Measurements from ENCODE around the gene BCORL1. TPM values are rescaled to one million over a fixed set of nuclear protein-coding genes. Genes with fewer than 3 reads are reported as not detected.

The BCORL1 gene
- polyA plus RNA-seq, 1 of the 3 experiments (the other 2 are of a cell fraction): 4.2 TPM

- H3K27me3 ChIP-seq (ENCODE audit: insufficient read depth): peaks cover 21% of the 10 kb centered on the region
- no peaks in the 10 kb centered on the region for H3K79me2 ChIP-seq (ENCODE audit: insufficient read depth)
- peaks cover 6% of the 10 kb centered on the region for H4K20me1 ChIP-seq (ENCODE audit: insufficient read depth)
- H3K36me3 ChIP-seq (replicated peaks in 1 of 2; ENCODE audit: control insufficient read depth in 1 of 2, insufficient read depth in 2 of 2, low read length in 1 of 2): peaks cover 0 to 40% of the 10 kb centered on the region in 2 experiments
- no peak for TF ChIP-seq USF1 (IDR thresholded peaks at IDR 0.05; ENCODE audit: borderline replicate concordance, low read depth)
- no peak for TF ChIP-seq MXI1 (IDR thresholded peaks at IDR 0.05; ENCODE audit: low read depth, low read length)
- no peak for TF ChIP-seq REST (IDR thresholded peaks at IDR 0.05; ENCODE audit: low read depth, low read length)
- no peak for TF ChIP-seq RCOR1 (IDR thresholded peaks at IDR 0.05; ENCODE audit: low read length)
- 46% methylated on average over 9 of the region's 9 CpGs for WGBS (ENCODE audit: low lambda C conversion rate)
- POLR2A ChIA-PET: no interaction called here
- H3K9me3 ChIP-seq: no peaks in the 10 kb centered on the region
- no peaks in the 10 kb centered on the region for H3K9me2 ChIP-seq
- no peak overlapping the region for H3K9ac ChIP-seq
- no peak overlapping the region for H3K4me3 ChIP-seq (ENCODE audit: low read depth in 2 of 2, low read length in 1 of 2)
- no peak overlapping the region for H3K27ac ChIP-seq (ENCODE audit: low read depth in 2 of 2, low read length in 1 of 2)
- no peak overlapping the region for H3K4me2 ChIP-seq
- H3F3A ChIP-seq (replicated peaks; ENCODE audit: insufficient read depth): no peaks in the 10 kb centered on the region
- DNase-seq: peak; percentile 44
- H3K4me1 ChIP-seq (ENCODE audit: control insufficient read depth in 1 of 2, insufficient read depth in 2 of 2, low read depth in 1 of 2, low read length in 1 of 2): no peaks in the 10 kb centered on the region
- CTCF ChIA-PET: interaction anchor here (0.8 to 1.6 kb wide), 2 partner anchors 56 to 99 kb away, joined by 3 to 5 read pairs; no protein-coding TSS in a partner anchor
- H2AFZ ChIP-seq (ENCODE audit: low read depth): no peak overlapping the region
Observed at GRCh38 chrX:130024127-130024526, 41.7 kb downstream of the BCORL1 start.

GRCh38 chrX:130025256-130025655 lies 42.8 kb downstream of the BCORL1 start:
- H3K9me2 ChIP-seq: no peaks in the 10 kb centered on the region
- H3K79me2 ChIP-seq (ENCODE audit: insufficient read depth): no peaks in the 10 kb centered on the region
- no peaks in the 10 kb centered on the region for H3F3A ChIP-seq (replicated peaks; ENCODE audit: insufficient read depth)
- no peak overlapping the region for H3K27ac ChIP-seq (ENCODE audit: low read depth in 2 of 2, low read length in 1 of 2)
- POLR2A ChIA-PET: no interaction called here
- no peak for DNase-seq
- CTCF ChIA-PET: interaction anchor here (1.5 to 1.6 kb wide), 2 partner anchors 36 to 99 kb away, joined by 7 to 8 read pairs; no protein-coding TSS in a partner anchor
- no peak overlapping the region for H3K4me3 ChIP-seq (ENCODE audit: low read depth in 2 of 2, low read length in 1 of 2)
- peaks cover 0 to 37% of the 10 kb centered on the region in 2 experiments for H3K36me3 ChIP-seq (replicated peaks in 1 of 2; ENCODE audit: control insufficient read depth in 1 of 2, insufficient read depth in 2 of 2, low read length in 1 of 2)
- 65% methylated on average over 17 of the region's 19 CpGs for WGBS (ENCODE audit: low lambda C conversion rate)
- no peak overlapping the region for H2AFZ ChIP-seq (ENCODE audit: low read depth)
- no peak overlapping the region for H3K9ac ChIP-seq
- H4K20me1 ChIP-seq (ENCODE audit: insufficient read depth): no peaks in the 10 kb centered on the region
- TF ChIP-seq FOXM1 (IDR thresholded peaks at IDR 0.05; ENCODE audit: low read depth): no peak
- no peak for TF ChIP-seq USF1 (IDR thresholded peaks at IDR 0.05; ENCODE audit: borderline replicate concordance, low read depth)
- no peak for TF ChIP-seq EZH2phosphoT487 (IDR thresholded peaks at IDR 0.05; ENCODE audit: borderline replicate concordance, low read depth)
- no peak for TF ChIP-seq JUND (IDR thresholded peaks at IDR 0.05)
- TF ChIP-seq REST (IDR thresholded peaks at IDR 0.05; ENCODE audit: low read depth, low read length): no peak
- TF ChIP-seq ELF1 (IDR thresholded peaks at IDR 0.05): no peak
- no peak for TF ChIP-seq MEF2A (IDR thresholded peaks at IDR 0.05; ENCODE audit: borderline replicate concordance, low read depth)
- H3K4me2 ChIP-seq: no peak overlapping the region
- no peaks in the 10 kb centered on the region for H3K9me3 ChIP-seq
- no peaks in the 10 kb centered on the region for H3K4me1 ChIP-seq (ENCODE audit: control insufficient read depth in 1 of 2, insufficient read depth in 2 of 2, low read depth in 1 of 2, low read length in 1 of 2)
- peaks cover 27% of the 10 kb centered on the region for H3K27me3 ChIP-seq (ENCODE audit: insufficient read depth)

All from SK-N-SH (cell line).